NCI-H2029 treated with DMSO at 0.1 percent for 48 hours (cell line): ENCODE measurements around the gene NRXN2.

Experiments
- DNase-seq: peaks from one replicate; lab custom pipeline; 2025; lab: John Stamatoyannopoulos, UW

NRXN2 gene

GRCh38 chr11:64649291-64649697 lies 73.7 kb downstream of the NRXN2 start:
- no peak for DNase-seq

GRCh38 chr11:64648551-64648950 lies 74.4 kb downstream of the NRXN2 start:
- no peak for DNase-seq

- no peak for DNase-seq
Measured at GRCh38 chr11:64647019-64647779, 75.8 kb downstream of the NRXN2 start.

- DNase-seq = no peak
Measured at GRCh38 chr11:64644647-64645275, 78.2 kb downstream of the NRXN2 start.

- no peak for DNase-seq
Measured at GRCh38 chr11:64643920-64644646, 78.9 kb downstream of the NRXN2 start.

- no peak for DNase-seq
Measured at GRCh38 chr11:64643256-64643881, 79.6 kb downstream of the NRXN2 start.

GRCh38 chr11:64642871-64643255 lies 80.1 kb downstream of the NRXN2 start:
- no peak for DNase-seq

- DNase-seq = no peak
Measured at GRCh38 chr11:64642418-64642735, 80.6 kb downstream of the NRXN2 start.

GRCh38 chr11:64641596-64642417 lies 81.2 kb downstream of the NRXN2 start:
- no peak for DNase-seq

- DNase-seq = no peak
Measured at GRCh38 chr11:64639885-64640284, 83.1 kb downstream of the NRXN2 start.

GRCh38 chr11:64638829-64639228 lies 84.2 kb downstream of the NRXN2 start:
- DNase-seq = no peak

GRCh38 chr11:64638018-64638665 lies 84.9 kb downstream of the NRXN2 start:
- DNase-seq = no peak

- no peak for DNase-seq
Measured at GRCh38 chr11:64637334-64638017, 85.5 kb downstream of the NRXN2 start.

- no peak for DNase-seq
Measured at GRCh38 chr11:64633555-64634159, 89.3 kb downstream of the NRXN2 start.

GRCh38 chr11:64632654-64633053 lies 90.3 kb downstream of the NRXN2 start:
- no peak for DNase-seq

GRCh38 chr11:64632237-64632636 lies 90.8 kb downstream of the NRXN2 start:
- DNase-seq = no peak

GRCh38 chr11:64631675-64632074 lies 91.3 kb downstream of the NRXN2 start:
- no peak for DNase-seq

- no peak for DNase-seq
Measured at GRCh38 chr11:64629796-64630562, 93.0 kb downstream of the NRXN2 start.

- DNase-seq = no peak
Measured at GRCh38 chr11:64629103-64629502, 93.9 kb downstream of the NRXN2 start.

- no peak for DNase-seq
Measured at GRCh38 chr11:64628596-64628995, 94.4 kb downstream of the NRXN2 start.
